ENCODE measurements around the gene RALGPS1. TPM values are rescaled to one million over a fixed set of nuclear protein-coding genes. Genes with fewer than 3 reads are reported as not detected.

RALGPS1 gene
- total and polyA plus RNA-seq, 2 of the 8 experiments (the other 6 are each of a cell fraction or from before 2014, with no cell fraction given): 20.0 to 23.5 TPM

DNA sequence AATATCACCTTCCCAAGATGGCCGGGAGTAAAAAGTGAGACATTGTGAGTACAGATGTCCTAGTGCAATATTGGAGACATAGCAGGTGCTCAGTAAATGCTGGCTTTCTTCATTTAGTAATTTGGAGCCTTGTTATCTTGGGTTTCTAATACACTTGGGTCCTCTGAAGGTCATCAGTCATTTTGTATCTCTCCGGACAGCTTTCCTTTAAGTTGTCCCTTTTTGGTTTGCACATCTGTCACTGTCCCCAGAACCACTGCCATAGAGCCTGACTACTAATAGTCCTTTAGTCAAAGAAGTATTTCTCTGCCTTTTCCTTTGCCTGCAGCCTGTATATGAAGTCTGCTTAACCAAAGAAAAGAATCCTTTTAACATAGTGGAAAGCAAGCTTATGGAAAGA is 215.7 kb downstream of the RALGPS1 start:
- no peak overlapping the region for H4K91ac ChIP-seq (replicated peaks; ENCODE audit: insufficient read length, low read length)
- H4K20me1 ChIP-seq (replicated peaks in 1 of 2; ENCODE audit: control insufficient read depth in 1 of 2, insufficient read depth in 2 of 2, low read length in 2 of 2): peaks cover 0 to 3% of the 10 kb centered on the region in 2 experiments
- ChIA-PET POLR2A (ENCODE audit: partially characterized antibody) (interaction anchor here (1.6 kb wide), 1 partner anchor 7 kb away, joined by 6 read pairs; the partner anchor contains the start of gene ANGPTL2), CTCF (ENCODE audit: partially characterized antibody) (interaction anchor here (0.8 to 2.8 kb wide), 6 partner anchors 17 to 70 kb away, joined by 3 to 8 read pairs (median 5); no protein-coding TSS in a partner anchor)
- no peaks in the 10 kb centered on the region for H3K36me3 ChIP-seq (ENCODE audit: control insufficient read depth in 2 of 4, insufficient read depth in 4 of 4, low read length in 3 of 4)
- no peak overlapping the region for H4K8ac ChIP-seq (ENCODE audit: extremely low read depth, insufficient read depth, low read length)
- H3K4ac ChIP-seq (replicated peaks; ENCODE audit: insufficient read length, low read depth, low read length): no peak overlapping the region
- H2BK5ac ChIP-seq (ENCODE audit: low read depth, low read length): no peak overlapping the region
- no peak overlapping the region for H4K5ac ChIP-seq (ENCODE audit: insufficient read length, low read depth, low read length)
- H3K9ac ChIP-seq (replicated peaks in 1 of 4; ENCODE audit: extremely low read depth in 1 of 4, low read depth in 3 of 4, low read length in 3 of 4): no peak overlapping the region
- no peak overlapping the region for H2BK120ac ChIP-seq (replicated peaks; ENCODE audit: low read depth, low read length)
- no peak overlapping the region for H2AFZ ChIP-seq (ENCODE audit: low read length)
- H3K4me3 ChIP-seq (ENCODE audit: extremely low read depth in 1 of 4, insufficient read depth in 2 of 4, low read depth in 3 of 4, low read length in 4 of 4): no peak overlapping the region
- H3K14ac ChIP-seq (ENCODE audit: insufficient read length): no peak overlapping the region
- no peaks in the 10 kb centered on the region for H3K23me2 ChIP-seq (ENCODE audit: low read depth, low read length)
- no peak overlapping the region for H3K4me2 ChIP-seq (ENCODE audit: insufficient read depth in 1 of 2, low read depth in 2 of 2, low read length in 2 of 2)
- no peak overlapping the region for H2AK5ac ChIP-seq (ENCODE audit: low read depth, low read length)
- no peak overlapping the region for H2BK12ac ChIP-seq (ENCODE audit: low read depth, low read length)
- H2BK15ac ChIP-seq (ENCODE audit: low read length): no peak overlapping the region
- no peak overlapping the region for H3K56ac ChIP-seq (replicated peaks; ENCODE audit: insufficient read length, low read depth, low read length)
- 90% methylated on average over 2 of the region's 2 CpGs; no CpG with 5 or more reads in 1 of the 2 experiments for WGBS, 2 experiments (ENCODE audit: extremely low coverage in 1 of 2, insufficient coverage in 1 of 2, insufficient read length in 1 of 2, insufficient replicate concordance in 2 of 2, low coverage in 1 of 2, low lambda C conversion rate in 2 of 2, missing lambda C conversion rate in 1 of 2)
- FAIRE-seq: no peak
- no peak overlapping the region for H2BK20ac ChIP-seq (ENCODE audit: low read length)
- peaks cover 7 to 16% (median 12%) of the 10 kb centered on the region in 4 experiments for H3K4me1 ChIP-seq (replicated peaks in 1 of 4; ENCODE audit: control insufficient read depth in 3 of 4, insufficient read depth in 4 of 4, low read length in 3 of 4)
- H3K23ac ChIP-seq (ENCODE audit: insufficient read length): no peak overlapping the region
- H3K27ac ChIP-seq (ENCODE audit: low read depth, low read length): no peak overlapping the region
- H3K9me3 ChIP-seq (ENCODE audit: insufficient read depth in 2 of 2, low read depth in 1 of 2, low read length in 1 of 2): no peaks in the 10 kb centered on the region
- no peaks in the 10 kb centered on the region; a peak in 2 of 7 replicates for H3K27me3 ChIP-seq (replicated peaks in 1 of 4; ENCODE audit: control insufficient read depth in 3 of 4, extremely low read depth in 1 of 4, insufficient read depth in 3 of 4, low read length in 3 of 4)
- no peaks in the 10 kb centered on the region for H3K79me1 ChIP-seq (ENCODE audit: low read depth, low read length)
- H3K18ac ChIP-seq (ENCODE audit: extremely low read depth, low read length): no peak overlapping the region
- DNase-seq (ENCODE audit: low read depth in 1 of 2, low spot score in 2 of 2): no peak
- H3K79me2 ChIP-seq (ENCODE audit: control insufficient read depth in 1 of 2, insufficient read depth in 2 of 2, low read length in 2 of 2): no peaks in the 10 kb centered on the region

Measured in H1 (cell line).